Measurements from ENCODE around the gene MRTFA.

Gene MRTFA

DNA sequence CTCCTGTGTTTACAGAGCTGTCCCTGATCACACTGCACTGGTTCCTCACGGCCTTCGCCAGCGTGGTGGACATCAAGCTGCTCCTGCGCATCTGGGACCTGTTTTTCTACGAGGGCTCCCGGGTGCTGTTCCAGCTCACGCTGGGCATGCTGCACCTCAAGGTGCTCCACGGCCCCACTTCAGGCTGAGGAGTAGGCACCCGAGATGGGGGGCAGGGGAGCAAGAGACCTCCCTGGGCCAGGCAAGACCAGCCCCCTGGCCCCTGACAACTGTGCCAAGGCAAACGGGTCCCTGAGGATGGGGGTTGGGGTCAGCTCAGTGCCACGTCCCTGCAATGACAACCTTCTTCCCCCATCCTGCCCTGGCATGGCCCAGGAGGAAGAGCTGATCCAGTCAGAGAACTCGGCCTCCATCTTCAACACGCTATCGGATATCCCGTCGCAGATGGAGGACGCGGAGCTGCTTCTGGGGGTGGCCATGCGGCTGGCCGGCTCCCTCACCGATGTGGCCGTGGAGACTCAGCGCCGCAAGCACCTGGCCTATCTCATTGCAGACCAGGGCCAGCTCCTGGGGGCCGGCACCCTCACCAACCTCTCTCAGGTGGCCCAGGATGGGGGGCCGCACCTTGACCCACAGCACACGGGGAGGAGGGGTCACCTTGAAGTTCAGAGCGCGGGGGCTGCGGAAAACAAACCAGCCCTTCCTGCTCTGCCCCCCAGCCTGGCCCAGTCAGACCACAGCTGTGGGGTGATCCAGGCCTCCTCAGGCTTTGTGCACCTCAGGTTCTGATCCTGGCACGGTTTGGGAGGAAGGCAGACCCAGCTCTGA, 230.2 kb downstream of the MRTFA start:
- no peak overlapping the region for H3K9ac ChIP-seq (ENCODE audit: low read depth, low read length)
- H3K36me3 ChIP-seq (ENCODE audit: control insufficient read depth, insufficient read depth, low read length) = peaks cover 77% of the 10 kb centered on the region
- H3K9me3 ChIP-seq (ENCODE audit: control insufficient read depth, insufficient read depth, low read length) = no peaks in the 10 kb centered on the region
- no peak overlapping the region for H3K4me3 ChIP-seq (ENCODE audit: low read depth, low read length)
- H3K4me1 ChIP-seq (ENCODE audit: control insufficient read depth, insufficient read depth, low read length) = no peaks in the 10 kb centered on the region
- no peaks in the 10 kb centered on the region for H3K27me3 ChIP-seq (ENCODE audit: control insufficient read depth, insufficient read depth, low read length)
- no peak overlapping the region for H3K27ac ChIP-seq (ENCODE audit: low read depth, low read length)

- H3K4me3 ChIP-seq (ENCODE audit: low read depth, low read length) = no peak overlapping the region
- H3K36me3 ChIP-seq (ENCODE audit: control insufficient read depth, insufficient read depth, low read length) = peaks cover 73% of the 10 kb centered on the region
- no peaks in the 10 kb centered on the region for H3K27me3 ChIP-seq (ENCODE audit: control insufficient read depth, insufficient read depth, low read length)
- no peak overlapping the region for H3K9ac ChIP-seq (ENCODE audit: low read depth, low read length)
- no peaks in the 10 kb centered on the region for H3K4me1 ChIP-seq (ENCODE audit: control insufficient read depth, insufficient read depth, low read length)
- H3K9me3 ChIP-seq (ENCODE audit: control insufficient read depth, insufficient read depth, low read length) = no peaks in the 10 kb centered on the region
- H3K27ac ChIP-seq (ENCODE audit: low read depth, low read length) = no peak overlapping the region
These were observed 231.1 kb downstream of the MRTFA start for GRCh38 chr22:40405178-40406062.

GRCh38 chr22:40404251-40405177, 232.0 kb downstream of the MRTFA start:
- Histone ChIP-seq H3K9me3 (ENCODE audit: control insufficient read depth, insufficient read depth, low read length) (no peaks in the 10 kb centered on the region), H3K27me3 (ENCODE audit: control insufficient read depth, insufficient read depth, low read length) (no peaks in the 10 kb centered on the region), H3K27ac (ENCODE audit: low read depth, low read length) (no peak overlapping the region), H3K4me1 (ENCODE audit: control insufficient read depth, insufficient read depth, low read length) (no peaks in the 10 kb centered on the region), H3K4me3 (ENCODE audit: low read depth, low read length) (no peak overlapping the region), H3K36me3 (ENCODE audit: control insufficient read depth, insufficient read depth, low read length) (peaks cover 64% of the 10 kb centered on the region), H3K9ac (ENCODE audit: low read depth, low read length) (no peak overlapping the region)

- no peaks in the 10 kb centered on the region for H3K9me3 ChIP-seq (ENCODE audit: control insufficient read depth, insufficient read depth, low read length)
- H3K4me3 ChIP-seq (ENCODE audit: low read depth, low read length) = no peak overlapping the region
- H3K4me1 ChIP-seq (ENCODE audit: control insufficient read depth, insufficient read depth, low read length) = no peaks in the 10 kb centered on the region
- H3K36me3 ChIP-seq (ENCODE audit: control insufficient read depth, insufficient read depth, low read length) = peaks cover 56% of the 10 kb centered on the region
- H3K27me3 ChIP-seq (ENCODE audit: control insufficient read depth, insufficient read depth, low read length) = no peaks in the 10 kb centered on the region
- H3K9ac ChIP-seq (ENCODE audit: low read depth, low read length) = no peak overlapping the region
- H3K27ac ChIP-seq (ENCODE audit: low read depth, low read length) = no peak overlapping the region
These were observed 232.9 kb downstream of the MRTFA start for GRCh38 chr22:40403651-40404050.

DNA sequence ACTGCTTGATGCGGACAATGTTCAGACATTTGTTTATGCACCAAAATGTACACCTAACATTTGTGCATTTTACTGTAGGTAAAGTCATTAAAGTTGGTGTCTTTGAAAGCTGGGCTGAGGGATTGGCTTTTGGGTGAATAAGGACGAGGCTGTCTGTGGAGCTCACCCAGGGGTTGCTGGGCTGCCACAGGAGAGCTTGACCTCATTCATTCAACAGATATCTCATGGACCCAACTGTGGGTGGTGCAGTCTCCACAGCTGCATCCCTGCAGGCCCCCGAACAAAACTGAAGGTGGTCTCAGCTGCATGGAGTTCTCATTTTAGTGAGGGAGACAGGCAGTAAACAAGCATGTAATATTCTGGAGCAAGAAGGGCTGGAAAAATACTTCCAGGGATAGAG, 233.4 kb downstream of the MRTFA start:
- peaks cover 52% of the 10 kb centered on the region for H3K36me3 ChIP-seq (ENCODE audit: control insufficient read depth, insufficient read depth, low read length)
- no peak overlapping the region for H3K9ac ChIP-seq (ENCODE audit: low read depth, low read length)
- no peaks in the 10 kb centered on the region for H3K4me1 ChIP-seq (ENCODE audit: control insufficient read depth, insufficient read depth, low read length)
- H3K27me3 ChIP-seq (ENCODE audit: control insufficient read depth, insufficient read depth, low read length) = no peaks in the 10 kb centered on the region
- H3K4me3 ChIP-seq (ENCODE audit: low read depth, low read length) = no peak overlapping the region
- H3K9me3 ChIP-seq (ENCODE audit: control insufficient read depth, insufficient read depth, low read length) = no peaks in the 10 kb centered on the region
- H3K27ac ChIP-seq (ENCODE audit: low read depth, low read length) = no peak overlapping the region

GRCh38 chr22:40401981-40402406, 234.5 kb downstream of the MRTFA start:
- no peak overlapping the region for H3K4me3 ChIP-seq (ENCODE audit: low read depth, low read length)
- peaks cover 41% of the 10 kb centered on the region for H3K36me3 ChIP-seq (ENCODE audit: control insufficient read depth, insufficient read depth, low read length)
- no peak overlapping the region for H3K27ac ChIP-seq (ENCODE audit: low read depth, low read length)
- H3K27me3 ChIP-seq (ENCODE audit: control insufficient read depth, insufficient read depth, low read length) = no peaks in the 10 kb centered on the region
- no peaks in the 10 kb centered on the region for H3K9me3 ChIP-seq (ENCODE audit: control insufficient read depth, insufficient read depth, low read length)
- H3K4me1 ChIP-seq (ENCODE audit: control insufficient read depth, insufficient read depth, low read length) = peaks cover 4% of the 10 kb centered on the region; the same call in 1 of the 2 replicates
- no peak overlapping the region for H3K9ac ChIP-seq (ENCODE audit: low read depth, low read length)

DNA sequence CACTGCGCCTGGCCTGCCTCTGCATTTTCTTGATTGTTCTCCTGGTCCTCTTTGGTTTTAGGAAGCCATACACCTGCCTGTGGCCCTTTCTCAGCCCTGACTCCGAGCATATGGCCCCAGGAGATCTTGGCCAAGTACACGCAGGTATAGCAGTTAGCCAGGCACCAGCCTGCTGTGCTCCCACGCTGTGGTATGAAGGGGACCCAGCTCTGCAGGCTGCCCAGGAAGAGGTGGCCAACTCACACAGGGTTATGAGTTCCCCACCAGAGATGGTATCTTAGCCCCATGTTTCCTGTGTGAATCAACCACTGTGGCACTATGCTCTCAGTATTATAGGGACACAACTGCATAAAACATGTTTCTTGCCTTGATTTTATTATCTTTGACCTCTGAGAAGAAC, 235.0 kb downstream of the MRTFA start:
- Histone ChIP-seq H3K36me3 (ENCODE audit: control insufficient read depth, insufficient read depth, low read length) (peaks cover 36% of the 10 kb centered on the region), H3K4me1 (ENCODE audit: control insufficient read depth, insufficient read depth, low read length) (peaks cover 8% of the 10 kb centered on the region; the same call in 1 of the 2 replicates), H3K9me3 (ENCODE audit: control insufficient read depth, insufficient read depth, low read length) (no peaks in the 10 kb centered on the region), H3K27me3 (ENCODE audit: control insufficient read depth, insufficient read depth, low read length) (no peaks in the 10 kb centered on the region), H3K4me3 (ENCODE audit: low read depth, low read length) (no peak overlapping the region), H3K9ac (ENCODE audit: low read depth, low read length) (no peak overlapping the region), H3K27ac (ENCODE audit: low read depth, low read length) (no peak overlapping the region)

GRCh38 chr22:40400159-40400558, 236.4 kb downstream of the MRTFA start:
- Histone ChIP-seq H3K36me3 (ENCODE audit: control insufficient read depth, insufficient read depth, low read length) (peaks cover 25% of the 10 kb centered on the region), H3K27ac (ENCODE audit: low read depth, low read length) (no peak overlapping the region), H3K9me3 (ENCODE audit: control insufficient read depth, insufficient read depth, low read length) (no peaks in the 10 kb centered on the region), H3K4me1 (ENCODE audit: control insufficient read depth, insufficient read depth, low read length) (peaks cover 8% of the 10 kb centered on the region; the same call in 1 of the 2 replicates), H3K9ac (ENCODE audit: low read depth, low read length) (no peak overlapping the region), H3K4me3 (ENCODE audit: low read depth, low read length) (no peak overlapping the region), H3K27me3 (ENCODE audit: control insufficient read depth, insufficient read depth, low read length) (no peaks in the 10 kb centered on the region)

GRCh38 chr22:40399621-40400020, 236.9 kb downstream of the MRTFA start:
- no peak overlapping the region for H3K4me3 ChIP-seq (ENCODE audit: low read depth, low read length)
- H3K4me1 ChIP-seq (ENCODE audit: control insufficient read depth, insufficient read depth, low read length) = peaks cover 8% of the 10 kb centered on the region; the same call in 1 of the 2 replicates
- no peaks in the 10 kb centered on the region for H3K27me3 ChIP-seq (ENCODE audit: control insufficient read depth, insufficient read depth, low read length)
- peaks cover 19% of the 10 kb centered on the region for H3K36me3 ChIP-seq (ENCODE audit: control insufficient read depth, insufficient read depth, low read length)
- H3K9me3 ChIP-seq (ENCODE audit: control insufficient read depth, insufficient read depth, low read length) = no peaks in the 10 kb centered on the region
- no peak overlapping the region for H3K27ac ChIP-seq (ENCODE audit: low read depth, low read length)
- H3K9ac ChIP-seq (ENCODE audit: low read depth, low read length) = no peak overlapping the region

- Histone ChIP-seq H3K27me3 (ENCODE audit: control insufficient read depth, insufficient read depth, low read length) (no peaks in the 10 kb centered on the region), H3K27ac (ENCODE audit: low read depth, low read length) (peak overlapping the region; percentile 26), H3K4me1 (ENCODE audit: control insufficient read depth, insufficient read depth, low read length) (peaks cover 8% of the 10 kb centered on the region; the same call in 1 of the 2 replicates), H3K4me3 (ENCODE audit: low read depth, low read length) (no peak overlapping the region), H3K9ac (ENCODE audit: low read depth, low read length) (no peak overlapping the region), H3K36me3 (ENCODE audit: control insufficient read depth, insufficient read depth, low read length) (peaks cover 13% of the 10 kb centered on the region), H3K9me3 (ENCODE audit: control insufficient read depth, insufficient read depth, low read length) (no peaks in the 10 kb centered on the region)
These were observed 239.1 kb downstream of the MRTFA start for GRCh38 chr22:40397396-40397795.

Measured in HUES48 (cell line).